Endothelial cell of umbilical vein (primary cell): ENCODE data around the gene CTNND2. TPM values are rescaled to one million over a fixed set of nuclear protein-coding genes. Genes with fewer than 3 reads are reported as not detected.

Source experiments
- BruUV-seq: library from RNA; stranded (reverse); fragments of 400-500 nt; replicated peaks from 2 replicates; lab custom pipeline; 2021; lab: Mats Ljungman, UMichigan
- CTCF ChIA-PET: fragments of 300-600, 350-600 bp; sonication (Branson Sonifier 250); formaldehyde crosslinking; loops from one replicate; lab custom pipeline; 2021; ENCODE audit warnings: antibody characterized with exemption, inconsistent platforms; lab: Charles Lee
- POLR2A ChIA-PET: fragments of 300-600, 350-600 bp; sonication (Branson Sonifier 250); formaldehyde crosslinking; loops from one replicate; lab custom pipeline; 2021; ENCODE audit warnings: antibody characterized with exemption, inconsistent platforms; lab: Charles Lee
- DNase-seq: peaks from one replicate; pipeline ENCODE4 v3.0.0-alpha.2; 2011; ENCODE audit warnings: low read depth, low spot score
- FAIRE-seq: peaks from 2 replicates; lab custom pipeline; 2011; peaks lifted over from hg19 to GRCh38; lab: Jason Lieb, UNC
- H2AFZ ChIP-seq: 2 replicates; pipeline ENCODE4 v1.6.0; 2012; ENCODE audit warnings: low read depth, low read length, control low read depth, inconsistent platforms
- H3K27ac ChIP-seq: 2 replicates; pipeline ENCODE4 v1.5.1; 2011; ENCODE audit warnings: low read depth, mild to moderate bottlenecking, control low read depth, low read length, moderate library complexity; ENCODE audit not compliant: insufficient read depth
- H3K27me3 ChIP-seq, 2 experiments: 2 replicates each; pipeline versions ENCODE4 v1.6.0 to v1.6.1; 2011; ENCODE audit warnings: low read length in 2 of 2, mixed read lengths in 1 of 2; ENCODE audit not compliant: control insufficient read depth in 2 of 2, insufficient read depth in 2 of 2
- H3K36me3 ChIP-seq, 2 experiments: 2 replicates in 1 of 2; 3 replicates in 1 of 2; pipeline ENCODE4 v1.5.1; 2011; ENCODE audit warnings: low read length in 2 of 2, mild to moderate bottlenecking in 1 of 2, moderate library complexity in 1 of 2; ENCODE audit not compliant: control insufficient read depth in 2 of 2, insufficient read depth in 2 of 2; ENCODE audit errors: extremely low read depth in 1 of 2
- H3K4me1 ChIP-seq: 3 replicates; pipeline ENCODE4 v1.5.1; 2011; ENCODE audit warnings: mild to moderate bottlenecking, low read length; ENCODE audit not compliant: control insufficient read depth, insufficient read depth; ENCODE audit errors: extremely low read depth
- H3K4me2 ChIP-seq: 2 replicates; pipeline ENCODE4 v1.6.1; 2011; ENCODE audit warnings: low read length, control low read depth, mixed read lengths; ENCODE audit not compliant: insufficient read depth
- H3K4me3 ChIP-seq, 3 experiments: fragments of 200-600 bp in 1 of 3; sonication (generic), shearing (Covaris generic) in 1 of 3; replicated peaks in 1 of 3; 2 replicates each; pipeline ENCODE4 v1.5.1; 2011 to 2016; ENCODE audit warnings: control low read depth in 3 of 3, low read length in 3 of 3, mild to moderate bottlenecking in 2 of 3, inconsistent platforms in 1 of 3, low read depth in 1 of 3, moderate library complexity in 1 of 3; ENCODE audit not compliant: insufficient read depth in 1 of 3
- H3K79me2 ChIP-seq: 2 replicates; pipeline ENCODE4 v1.6.0; 2012; ENCODE audit warnings: low read length, inconsistent platforms; ENCODE audit not compliant: control insufficient read depth, insufficient read depth
- H3K9ac ChIP-seq: replicated peaks from 2 replicates; pipeline ENCODE3; 2011; ENCODE audit warnings: low read length, control low read depth; ENCODE audit not compliant: insufficient read depth; ENCODE audit errors: extremely low read depth
- H3K9me1 ChIP-seq: replicated peaks from 3 replicates; pipeline ENCODE4 v1.6.0; 2011; ENCODE audit warnings: mild to moderate bottlenecking, low read length; ENCODE audit not compliant: control insufficient read depth, insufficient read depth; ENCODE audit errors: extremely low read depth
- H3K9me3 ChIP-seq: replicated peaks from 2 replicates; pipeline ENCODE4 v1.5.1; 2012; ENCODE audit warnings: low read length, inconsistent platforms; ENCODE audit not compliant: control insufficient read depth, insufficient read depth
- H4K20me1 ChIP-seq: replicated peaks from 2 replicates; pipeline ENCODE3; 2011; ENCODE audit warnings: mild to moderate bottlenecking, low read length; ENCODE audit not compliant: control insufficient read depth, insufficient read depth; ENCODE audit errors: extremely low read depth
- CTCF ChIP-seq, 2 donors: IDR thresholded peaks; 1 replicate in 1 of 2; 2 replicates in 1 of 2; pipeline ENCODE4 v1.5.1; 2011; ENCODE audit warnings: low read length in 2 of 2, mild to moderate bottlenecking in 2 of 2, moderate library complexity in 2 of 2, control low read depth in 1 of 2, inconsistent platforms in 1 of 2, low read depth in 1 of 2; ENCODE audit not compliant: insufficient read depth in 1 of 2; ENCODE audit errors: extremely low read depth in 1 of 2
- EZH2 ChIP-seq: IDR thresholded peaks from 2 replicates; pipeline ENCODE4 v1.6.1; 2012; ENCODE audit warnings: borderline replicate concordance, low read depth, mild to moderate bottlenecking, moderate library complexity, low read length, inconsistent platforms; ENCODE audit not compliant: severe bottlenecking
- FOS ChIP-seq: IDR thresholded peaks from 2 replicates; pipeline ENCODE4 v1.6.1; 2011; ENCODE audit warnings: mild to moderate bottlenecking, low read length, moderate library complexity, borderline replicate concordance; ENCODE audit not compliant: insufficient read depth
- GATA2 ChIP-seq: IDR thresholded peaks from 2 replicates; pipeline ENCODE4 v1.7.0; 2011; ENCODE audit warnings: low read depth, mild to moderate bottlenecking, moderate library complexity, mixed read lengths, low read length; ENCODE audit not compliant: insufficient read length, insufficient read depth
- JUN ChIP-seq: IDR thresholded peaks from 2 replicates; pipeline ENCODE4 v1.6.1; 2011; ENCODE audit warnings: borderline replicate concordance, low read depth; ENCODE audit not compliant: insufficient read length, insufficient read depth
- MAX ChIP-seq: IDR thresholded peaks from 2 replicates; pipeline ENCODE4 v1.6.1; 2011; ENCODE audit not compliant: insufficient read depth, insufficient read length
- MYC ChIP-seq: IDR thresholded peaks from one replicate; pipeline ENCODE4 v1.6.1; 2011; ENCODE audit warnings: mild to moderate bottlenecking, low read depth, low read length
- POLR2A ChIP-seq: IDR thresholded peaks from 2 replicates; pipeline ENCODE4 v1.6.1; 2012; ENCODE audit warnings: low read depth, mild to moderate bottlenecking, control low read depth, low read length
- POLR2AphosphoS5 ChIP-seq: IDR thresholded peaks from 2 replicates; pipeline ENCODE4 v1.6.1; 2012; ENCODE audit warnings: low read depth, mild to moderate bottlenecking, control low read depth, low read length, moderate library complexity; ENCODE audit not compliant: insufficient read depth
- dilution Hi-C: fragments of 300-500 bp; cut with MboI; formaldehyde crosslinking; loops from one replicate; pipeline ENCODE4 v1.15.0; 2019; ENCODE audit warnings: low sequenced_read_pairs; ENCODE audit not compliant: extremely low pct_ligation_motif_present
- intact Hi-C: fragments of 100-400 bp; cut with micrococcal nuclease; formaldehyde crosslinking; loops from one replicate; pipeline ENCODE4 v1.10.0; 2022
- polyA plus RNA-seq, 4 experiments: library from polyadenylated mRNA; depleted of rRNA in 3 of 4; stranded (reverse) in 3 of 4; unstranded in 1 of 4; fragments of >200 nt; gene quantifications; 2 replicates each; pipeline versions ENCODE4 v1.2.1 to v1.2.3, GENCODE V29; 2011 to 2012; ENCODE audit warnings: missing spikeins in 1 of 4
- total RNA-seq: library from RNA; stranded (reverse); gene quantifications from 2 replicates; pipeline ENCODE4 v1.2.3, GENCODE V29; 2021

The CTNND2 gene
- total and polyA plus RNA-seq, 2 donors (not counting 3 experiments of a cell fraction or from before 2014, with no cell fraction given) = not detected

- Histone ChIP-seq H2AFZ (no peak overlapping the region), H3K27ac (no peak overlapping the region), H4K20me1 (no peaks in the 10 kb centered on the region), H3K79me2 (no peaks in the 10 kb centered on the region), H3K9me1 (no peaks in the 10 kb centered on the region), H3K27me3 (no peaks in the 10 kb centered on the region), H3K9ac (no peak overlapping the region), H3K36me3 (no peaks in the 10 kb centered on the region), H3K4me1 (no peaks in the 10 kb centered on the region), H3K9me3 (no peaks in the 10 kb centered on the region), H3K4me3 (no peak overlapping the region), H3K4me2 (no peak overlapping the region)
- intact Hi-C loops (no loop called here), dilution Hi-C loops (no loop called here)
- FAIRE-seq (no peak), DNase-seq (no peak)
- ChIA-PET CTCF (interaction anchor here (1.0 kb wide), 1 partner anchor 8 kb away, joined by 3 read pairs; no protein-coding TSS in a partner anchor), POLR2A (no interaction called here)
- no peak for TF ChIP-seq EZH2
- no peak for TF ChIP-seq FOS
- TF ChIP-seq CTCF (IDR thresholded peaks at IDR 0.05; ENCODE audit: extremely low read depth in 1 of 2, insufficient read depth in 1 of 2, low read depth in 1 of 2, low read length in 2 of 2) = no peak
- no peak for TF ChIP-seq GATA2
- TF ChIP-seq POLR2AphosphoS5 = no peak
- no peak for TF ChIP-seq JUN
- TF ChIP-seq POLR2A = no peak
- no peak for TF ChIP-seq MYC
- no peak for TF ChIP-seq MAX
- no TSS peak for BruUV-seq
Measured at GRCh38 chr5:11139217-11139865, 764.9 kb downstream of the CTNND2 start.
